Measurements from ENCODE around the gene PTPRN2. TPM values are rescaled to one million over a fixed set of nuclear protein-coding genes. Genes with fewer than 3 reads are reported as not detected.

PTPRN2 gene
- total RNA-seq, 1 experiment from 2014 or later, result 2.1 TPM

GRCh38 chr7:157929671-157930070 lies 658.0 kb downstream of the PTPRN2 start:
- Histone ChIP-seq H3K4me2 (ENCODE audit: low read length) (no peak overlapping the region), H3K36me3 (ENCODE audit: control insufficient read depth in 1 of 2, insufficient read depth in 2 of 2, low read length in 2 of 2) (no peaks in the 10 kb centered on the region), H3K9me2 (ENCODE audit: insufficient read depth) (no peaks in the 10 kb centered on the region), H3K79me2 (ENCODE audit: insufficient read depth, low read length) (no peaks in the 10 kb centered on the region), H3K4me1 (ENCODE audit: control insufficient read depth in 1 of 2, insufficient read depth in 2 of 2, low read length in 2 of 2) (peaks cover 0 to 4% of the 10 kb centered on the region in 2 experiments; a peak in 2 of 4 replicates), H3K9me3 (ENCODE audit: control insufficient read depth in 1 of 2, insufficient read depth in 1 of 2, low read depth in 1 of 2, low read length in 2 of 2) (no peaks in the 10 kb centered on the region), H2AFZ (ENCODE audit: low read depth, low read length, poor library complexity, severe bottlenecking) (no peak overlapping the region), H3K27ac (ENCODE audit: low read depth, low read length) (no peak overlapping the region), H4K20me1 (ENCODE audit: insufficient read depth) (peaks cover 4% of the 10 kb centered on the region; the same call in 1 of the 2 replicates), H3K27me3 (ENCODE audit: insufficient read depth, low read length) (peaks cover 5% of the 10 kb centered on the region; the same call in 1 of the 2 replicates), H3K4me3 (replicated peaks in 1 of 2; ENCODE audit: low read depth in 1 of 2, low read length in 2 of 2) (no peak overlapping the region), H3K9ac (ENCODE audit: low read length) (no peak overlapping the region)
- ChIA-PET CTCF (no interaction called here), POLR2A (no interaction called here), RAD21 (ENCODE audit: low non-redundant PET in 1 of 2, low total read pairs in 2 of 2, uncharacterized antibody in 2 of 2, unreplicated experiment in 2 of 2) (no interaction called here)
- DNase-seq (ENCODE audit: low read depth, low spot score) (no peak), ATAC-seq (no peak)
- no TSS peak for BruUV-seq (replicated peaks)
- TF ChIP-seq ZNF274 (IDR thresholded peaks at IDR 0.05; ENCODE audit: low read depth, low read length), result no peak
- no peak for TF ChIP-seq YY1 (IDR thresholded peaks at IDR 0.05; ENCODE audit: extremely low read depth, insufficient replicate concordance, low read depth, low read length)
- TF ChIP-seq JUND (IDR thresholded peaks at IDR 0.05), result no peak
- no peak for TF ChIP-seq TCF7L2 (IDR thresholded peaks at IDR 0.05; ENCODE audit: borderline replicate concordance, extremely low read depth, insufficient read depth, insufficient read length)
- TF ChIP-seq MAX (IDR thresholded peaks at IDR 0.05), result no peak
- no peak for TF ChIP-seq ZFX (IDR thresholded peaks at IDR 0.05)
- TF ChIP-seq SRF (IDR thresholded peaks at IDR 0.05; ENCODE audit: low read depth), result no peak
- TF ChIP-seq EZH2 (IDR thresholded peaks at IDR 0.05), result no peak
- TF ChIP-seq POLR2AphosphoS5 (IDR thresholded peaks at IDR 0.05; ENCODE audit: low read depth, low read length), result no peak
- intact Hi-C loops (cut with micrococcal nuclease), result loop anchor here (10.0 kb wide), 1 partner anchor 365 kb away; no protein-coding TSS in a partner anchor

- peaks cover 0 to 4% of the 10 kb centered on the region in 2 experiments; a peak in 2 of 4 replicates for H3K4me1 ChIP-seq (ENCODE audit: control insufficient read depth in 1 of 2, insufficient read depth in 2 of 2, low read length in 2 of 2)
- no TSS peak for BruUV-seq (replicated peaks)
- no peaks in the 10 kb centered on the region for H3K36me3 ChIP-seq (ENCODE audit: control insufficient read depth in 1 of 2, insufficient read depth in 2 of 2, low read length in 2 of 2)
- no peaks in the 10 kb centered on the region for H3K9me3 ChIP-seq (ENCODE audit: control insufficient read depth in 1 of 2, insufficient read depth in 1 of 2, low read depth in 1 of 2, low read length in 2 of 2)
- no peak overlapping the region for H3K9ac ChIP-seq (ENCODE audit: low read length)
- H4K20me1 ChIP-seq (ENCODE audit: insufficient read depth), result peaks cover 4% of the 10 kb centered on the region; the same call in 1 of the 2 replicates
- no peaks in the 10 kb centered on the region for H3K79me2 ChIP-seq (ENCODE audit: insufficient read depth, low read length)
- no peak overlapping the region for H2AFZ ChIP-seq (ENCODE audit: low read depth, low read length, poor library complexity, severe bottlenecking)
- no peak overlapping the region for H3K4me3 ChIP-seq (replicated peaks in 1 of 2; ENCODE audit: low read depth in 1 of 2, low read length in 2 of 2)
- RAD21 ChIA-PET (ENCODE audit: low non-redundant PET in 1 of 2, low total read pairs in 2 of 2, uncharacterized antibody in 2 of 2, unreplicated experiment in 2 of 2), result no interaction called here
- H3K27me3 ChIP-seq (ENCODE audit: insufficient read depth, low read length), result peaks cover 5% of the 10 kb centered on the region; the same call in 1 of the 2 replicates
- intact Hi-C loops (cut with micrococcal nuclease), result no loop called here
- CTCF ChIA-PET, result no interaction called here
- H3K9me2 ChIP-seq (ENCODE audit: insufficient read depth), result no peaks in the 10 kb centered on the region
- no peak for TF ChIP-seq ATF3 (IDR thresholded peaks at IDR 0.05)
- no peak for TF ChIP-seq ZNF274 (IDR thresholded peaks at IDR 0.05; ENCODE audit: low read depth, low read length)
- no peak for TF ChIP-seq JUND (IDR thresholded peaks at IDR 0.05)
- TF ChIP-seq SRF (IDR thresholded peaks at IDR 0.05; ENCODE audit: low read depth), result no peak
- TF ChIP-seq REST (IDR thresholded peaks at IDR 0.05; ENCODE audit: low read depth), result no peak
- TF ChIP-seq RAD21 (IDR thresholded peaks at IDR 0.05; ENCODE audit: low read depth), result no peak
- no peak for TF ChIP-seq MAX (IDR thresholded peaks at IDR 0.05)
- no peak for TF ChIP-seq SIN3A (IDR thresholded peaks at IDR 0.05; ENCODE audit: low read depth)
- no peak for TF ChIP-seq TCF7L2 (IDR thresholded peaks at IDR 0.05; ENCODE audit: borderline replicate concordance, extremely low read depth, insufficient read depth, insufficient read length)
- no peak for TF ChIP-seq SP1 (IDR thresholded peaks at IDR 0.05; ENCODE audit: low read depth)
- TF ChIP-seq POLR2AphosphoS5 (IDR thresholded peaks at IDR 0.05; ENCODE audit: low read depth, low read length), result no peak
- TF ChIP-seq EZH2 (IDR thresholded peaks at IDR 0.05), result no peak
- H3K27ac ChIP-seq (ENCODE audit: low read depth, low read length), result no peak overlapping the region
- H3K4me2 ChIP-seq (ENCODE audit: low read length), result no peak overlapping the region
- POLR2A ChIA-PET, result no interaction called here
- ATAC-seq (no peak), DNase-seq (ENCODE audit: low read depth, low spot score) (no peak)
These were observed 658.7 kb downstream of the PTPRN2 start for GRCh38 chr7:157928808-157929425.
